T-helper 17 cell (primary cell): ENCODE data around the gene SYNCRIP. TPM values are rescaled to one million over a fixed set of nuclear protein-coding genes. Genes with fewer than 3 reads are reported as not detected.
A peak's percentile ranks its signal among the peaks of the same experiment; 100 is the strongest.
"Not testable (repeated sequence)": the region's sequence is repeated elsewhere in the genome, so short reads cannot be mapped to it uniquely, and the experiment has no call there.

Source experiments
- ATAC-seq: fragments of 150-1000 bp; cut with Tn5 transposase; 2 replicates; pipeline ENCODE4 v1.10.0; 2021; ENCODE audit warnings: mild to moderate bottlenecking, moderate library complexity
- DNase-seq, 3 donors: peaks; one replicate each; pipeline versions ENCODE4 v3.0.0 to v3.0.0-alpha.2; 2020 to 2021
- H3K9me3 ChIP-seq: one replicate; pipeline ENCODE4 v1.7.0; 2013; ENCODE audit warnings: low read length, mild to moderate bottlenecking; ENCODE audit not compliant: control insufficient read depth, poor library complexity, severe bottlenecking
- H3K27ac Mint-ChIP-seq: one replicate; pipeline ENCODE4 v1.8.0; 2022; ENCODE audit warnings: mild to moderate bottlenecking, moderate library complexity, mixed read lengths
- H3K27me3 Mint-ChIP-seq: one replicate; pipeline ENCODE4 v1.8.0; 2022; ENCODE audit warnings: mixed read lengths
- H3K36me3 Mint-ChIP-seq: one replicate; pipeline ENCODE4 v1.8.0; 2022; ENCODE audit warnings: low read depth, mixed read lengths
- H3K4me1 Mint-ChIP-seq: one replicate; pipeline ENCODE4 v1.8.0; 2022; ENCODE audit warnings: mild to moderate bottlenecking, mixed read lengths
- H3K4me3 Mint-ChIP-seq: one replicate; pipeline ENCODE4 v1.8.0; 2022; ENCODE audit warnings: mild to moderate bottlenecking, moderate library complexity, mixed read lengths
- total RNA-seq, 4 donors: library from RNA in 2 of 4; stranded (reverse) in 2 of 4; gene quantifications; one replicate each; pipeline ENCODE4 v1.2.3 and lab custom pipeline; 2022 to 2026

Gene SYNCRIP
- total RNA-seq, 2 donors from 2014 or later: 70.9 to 79.1 TPM

DNA sequence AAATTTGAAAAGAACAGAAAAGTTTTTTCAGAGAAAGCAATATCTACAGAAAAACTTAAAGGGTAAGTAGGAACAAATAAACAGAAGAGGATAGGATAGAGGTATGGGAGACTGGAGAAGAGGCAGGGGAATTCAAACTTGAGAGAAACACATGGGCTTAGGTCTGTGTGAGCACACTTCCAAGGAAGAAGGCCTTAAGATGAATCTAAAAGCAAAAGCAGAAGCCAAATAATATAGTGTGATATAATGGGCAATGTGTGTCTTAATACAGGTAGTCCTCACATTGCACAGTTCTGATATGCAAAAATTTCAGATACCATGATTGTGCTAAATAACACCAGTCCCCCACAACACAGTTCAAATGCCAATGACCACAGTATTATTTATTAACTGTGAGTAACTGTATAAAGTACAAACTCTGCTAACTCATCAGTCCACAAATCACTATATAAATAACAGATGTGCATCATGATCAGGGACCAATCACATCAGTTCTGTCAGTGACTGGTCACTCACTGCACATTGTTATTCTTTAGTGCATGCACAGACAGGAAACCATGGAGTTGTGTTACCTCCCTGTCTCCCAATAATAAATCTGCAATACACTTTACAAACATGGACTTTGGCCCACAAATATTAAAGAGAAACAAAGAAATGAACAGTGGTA, 67.6 kb downstream of the SYNCRIP start:
- Mint-ChIP-seq H3K27me3 (no peaks in the 10 kb centered on the region), H3K27ac (no peak overlapping the region), H3K4me1 (peaks cover 17% of the 10 kb centered on the region), H3K4me3 (no peak overlapping the region), H3K36me3 (peaks cover 4% of the 10 kb centered on the region)
- no peaks in the 10 kb centered on the region for H3K9me3 ChIP-seq
- DNase-seq (no peak), ATAC-seq (no peak)

DNA sequence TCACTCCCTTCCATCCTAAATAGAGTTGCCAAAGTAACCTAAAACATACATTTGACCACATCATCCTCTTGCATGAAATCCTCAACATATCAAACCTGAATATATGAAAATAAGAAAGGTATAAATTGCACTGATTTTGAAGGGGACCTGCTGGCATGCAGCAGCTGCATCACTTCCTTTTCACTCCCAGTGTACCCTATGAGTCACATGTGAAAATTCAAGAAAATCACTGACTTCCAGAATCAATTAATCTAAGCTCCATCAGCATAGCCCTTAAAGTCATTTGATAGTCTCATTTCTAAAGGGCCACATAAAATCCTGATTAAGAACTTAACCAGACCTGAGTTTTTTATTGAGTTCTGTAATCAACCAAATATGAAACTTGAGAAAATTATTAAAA, 73.4 kb downstream of the SYNCRIP start:
- Mint-ChIP-seq H3K4me1 (peaks cover 5% of the 10 kb centered on the region), H3K36me3 (peaks cover 6% of the 10 kb centered on the region), H3K4me3 (no peak overlapping the region), H3K27me3 (no peaks in the 10 kb centered on the region), H3K27ac (no peak overlapping the region)
- ATAC-seq (no peak), DNase-seq (no peak)
- H3K9me3 ChIP-seq: no peaks in the 10 kb centered on the region

DNA sequence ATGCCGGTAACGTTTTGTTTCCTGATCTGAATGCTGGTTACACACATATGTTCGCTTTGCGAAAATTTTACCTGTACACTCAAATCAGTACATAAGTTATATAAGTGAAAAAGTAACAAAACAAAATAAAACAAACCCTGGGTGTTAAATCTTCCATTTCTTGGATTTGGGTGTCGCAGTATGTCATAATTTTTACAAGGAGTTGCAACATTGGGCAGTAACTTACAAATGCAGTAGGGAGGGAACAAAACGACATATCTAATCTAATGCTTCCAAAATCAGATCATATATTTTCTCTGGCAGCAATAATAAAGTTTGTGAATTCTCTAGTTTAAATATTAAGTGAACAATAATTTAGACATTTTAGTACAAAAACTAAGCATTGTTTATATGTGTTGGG, 74.3 kb downstream of the SYNCRIP start:
- peaks cover 5% of the 10 kb centered on the region for H3K4me1 Mint-ChIP-seq
- ATAC-seq (no peak), DNase-seq (no peak)
- no peaks in the 10 kb centered on the region for H3K27me3 Mint-ChIP-seq
- no peaks in the 10 kb centered on the region for H3K9me3 ChIP-seq
- peaks cover 6% of the 10 kb centered on the region for H3K36me3 Mint-ChIP-seq
- H3K4me3 Mint-ChIP-seq: no peak overlapping the region
- peak overlapping the region; percentile 19 for H3K27ac Mint-ChIP-seq

DNA sequence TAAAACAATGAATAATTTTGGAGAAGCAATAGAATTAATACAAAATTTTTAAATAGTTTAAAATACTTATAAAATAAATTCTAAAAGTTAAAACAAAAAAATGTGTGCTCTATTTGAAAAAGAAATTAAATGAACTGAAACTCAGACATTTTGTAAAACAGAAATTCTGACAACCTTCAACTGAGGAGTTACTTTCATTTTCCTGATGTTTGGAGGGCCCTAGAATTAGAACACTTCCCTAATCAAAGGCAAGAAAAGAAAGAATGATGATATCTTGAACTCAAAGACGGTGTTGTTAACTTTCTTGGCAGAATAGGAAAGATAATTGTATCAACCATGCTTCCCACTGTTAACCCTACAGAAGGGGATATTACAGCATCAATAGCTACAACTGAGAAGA, 77.0 kb downstream of the SYNCRIP start:
- DNase-seq (no peak), ATAC-seq (no peak)
- H3K4me3 Mint-ChIP-seq: no peak overlapping the region
- H3K27ac Mint-ChIP-seq: peak overlapping the region; percentile 27
- no peaks in the 10 kb centered on the region for H3K9me3 ChIP-seq
- no peaks in the 10 kb centered on the region for H3K27me3 Mint-ChIP-seq
- peaks cover 7% of the 10 kb centered on the region for H3K36me3 Mint-ChIP-seq
- peaks cover 5% of the 10 kb centered on the region for H3K4me1 Mint-ChIP-seq

DNA sequence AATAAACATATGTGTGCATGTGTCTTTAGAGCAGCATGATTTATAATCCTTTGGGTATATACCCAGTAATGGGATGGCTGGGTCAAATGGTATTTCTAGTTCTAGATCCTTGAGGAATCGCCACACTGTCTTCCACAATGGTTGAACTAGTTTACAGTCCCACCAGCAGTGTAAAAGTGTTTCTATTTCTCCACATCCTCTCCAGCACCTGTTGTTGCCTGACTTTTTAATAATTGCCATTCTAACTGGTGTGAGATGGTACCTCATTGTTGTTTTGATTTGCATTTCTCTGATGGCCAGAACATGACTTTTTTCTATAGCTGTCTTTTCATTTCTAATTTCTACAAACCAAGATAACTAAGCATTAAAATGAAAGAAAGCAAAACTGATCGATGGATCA, 78.5 kb downstream of the SYNCRIP start:
- H3K9me3 ChIP-seq, H3K4me1 Mint-ChIP-seq, H3K36me3 Mint-ChIP-seq, DNase-seq, H3K27me3 Mint-ChIP-seq, H3K4me3 Mint-ChIP-seq, H3K27ac Mint-ChIP-seq, ATAC-seq: not testable (repeated sequence)

Other genes with a start within 250 kb of the SYNCRIP start
- 1 to 10 TPM; 1.5 to 5.1 TPM for gene NT5E, start 192.8 kb downstream of the SYNCRIP start, total RNA-seq
- 10 to 100 TPM; 35.8 to 36.7 TPM for gene SNX14, start 49.0 kb downstream of the SYNCRIP start, total RNA-seq